ENCODE data around the gene KIAA1958.

- TF ChIP-seq CTCF (IDR thresholded peaks at IDR 0.05) (peak in 1 of 3 donors; percentile 9), POLR2A (IDR thresholded peaks at IDR 0.05) (no peak), POLR2AphosphoS5 (IDR thresholded peaks at IDR 0.05) (no peak)
Measured at GRCh38 chr9:112487008-112487798, 576 bp downstream of the KIAA1958 start.

Measured in breast epithelium (tissue), 3 donors.